ENCODE results near the gene MNAT1.

- TF ChIP-seq POLR2AphosphoS5 (IDR thresholded peaks at IDR 0.05; ENCODE audit: low read depth, low read length) (no peak), MXI1 (IDR thresholded peaks at IDR 0.05; ENCODE audit: low read depth, low read length) (no peak), EP300 (IDR thresholded peaks at IDR 0.05; ENCODE audit: borderline replicate concordance in 1 of 2, low read depth in 1 of 2, low read length in 1 of 2) (0 out of 4 replicates have a peak, but pooled peaks of 1 of the 2 experiments have one; percentile 20), RAD21 (IDR thresholded peaks at IDR 0.05; ENCODE audit: low read length) (no peak), CTCF (IDR thresholded peaks at IDR 0.05) (no peak), REST (IDR thresholded peaks at IDR 0.05; ENCODE audit: low read depth, low read length) (no peak)
Observed at GRCh38 chr14:60757567-60758002, 23.0 kb downstream of the MNAT1 start.
